ENCODE measurements around the gene SPSB1.

Gene SPSB1

GRCh38 chr1:9362488-9362887, 69.8 kb downstream of the SPSB1 start:
- H3K36me3 ChIP-seq (replicated peaks), result no peaks in the 10 kb centered on the region
- DNase-seq (ENCODE audit: low spot score in 2 of 2), result no peak

DNA sequence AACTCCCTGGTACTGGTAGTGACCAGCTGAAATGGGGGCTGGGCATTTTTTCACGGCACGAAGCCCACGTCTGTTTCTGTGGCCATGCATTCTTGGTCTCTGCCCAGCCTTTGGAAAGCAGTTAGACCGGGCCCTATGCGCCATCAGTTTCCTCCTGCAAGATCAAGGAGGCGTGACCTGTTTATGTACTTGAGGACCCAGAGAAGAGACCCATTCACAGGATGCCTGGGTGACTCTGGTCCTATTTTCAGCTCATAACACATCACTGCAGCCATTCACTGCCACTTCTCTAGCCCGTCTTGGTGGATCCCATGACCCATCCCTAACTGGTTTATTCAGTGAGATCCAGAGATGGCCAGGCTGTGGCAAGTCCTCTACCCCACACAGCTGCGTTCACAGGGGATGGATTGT, 70.4 kb downstream of the SPSB1 start:
- in situ Hi-C loops (cut with MboI; ENCODE audit: low sequenced_read_pairs), result no loop called here
- no peaks in the 10 kb centered on the region for H3K36me3 ChIP-seq (replicated peaks)
- H3K27me3 ChIP-seq (ENCODE audit: low read depth), result no peaks in the 10 kb centered on the region
- H3K4me1 ChIP-seq, result no peaks in the 10 kb centered on the region
- H3K9me3 ChIP-seq, result no peaks in the 10 kb centered on the region
- no peak for DNase-seq (ENCODE audit: low spot score in 2 of 2)
- no peak overlapping the region for H3K4me3 ChIP-seq

More at GRCh38 chr1:9362488-9362887, 69.8 kb downstream of the SPSB1 start:
- H3K4me1 ChIP-seq, result no peaks in the 10 kb centered on the region
- H3K9me3 ChIP-seq, result no peaks in the 10 kb centered on the region
- no peaks in the 10 kb centered on the region for H3K27me3 ChIP-seq (ENCODE audit: low read depth)
- H3K4me3 ChIP-seq, result no peak overlapping the region
- in situ Hi-C loops (cut with MboI; ENCODE audit: low sequenced_read_pairs), result no loop called here

GRCh38 chr1:9366298-9366697, 73.6 kb downstream of the SPSB1 start:
- in situ Hi-C loops (cut with MboI; ENCODE audit: low sequenced_read_pairs), result no loop called here
- DNase-seq (ENCODE audit: low spot score in 2 of 2), result no peak

GRCh38 chr1:9366943-9367780, 74.5 kb downstream of the SPSB1 start:
- Histone ChIP-seq H3K4me3 (no peak overlapping the region), H3K27me3 (ENCODE audit: low read depth) (no peaks in the 10 kb centered on the region), H3K9me3 (no peaks in the 10 kb centered on the region), H3K4me1 (no peaks in the 10 kb centered on the region), H3K36me3 (replicated peaks) (no peaks in the 10 kb centered on the region)
- no peak for DNase-seq (ENCODE audit: low spot score in 2 of 2)
- in situ Hi-C loops (cut with MboI; ENCODE audit: low sequenced_read_pairs), result no loop called here

More at GRCh38 chr1:9366298-9366697, 73.6 kb downstream of the SPSB1 start:
- Histone ChIP-seq H3K4me1 (no peaks in the 10 kb centered on the region), H3K9me3 (no peaks in the 10 kb centered on the region), H3K36me3 (replicated peaks) (no peaks in the 10 kb centered on the region), H3K4me3 (no peak overlapping the region), H3K27me3 (ENCODE audit: low read depth) (no peaks in the 10 kb centered on the region)

DNA sequence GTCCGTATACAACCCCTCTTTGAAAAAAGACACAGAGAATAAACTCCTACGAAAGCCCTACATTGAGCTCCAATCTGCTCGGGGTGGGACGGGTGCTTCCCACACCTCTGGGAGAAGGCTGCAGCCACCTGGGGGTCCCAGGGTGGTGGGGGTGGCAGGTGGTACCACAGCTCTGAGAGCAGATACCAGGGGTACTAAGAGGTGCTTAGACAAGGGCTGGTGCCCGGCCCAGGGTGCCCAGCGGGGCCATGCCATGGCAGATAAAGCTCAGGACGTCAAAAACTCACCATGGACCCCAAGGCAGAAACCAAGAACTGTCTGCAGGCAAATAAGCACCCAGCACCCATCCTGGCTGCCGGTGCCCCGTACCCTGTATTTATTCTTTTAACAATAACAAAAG, 75.1 kb downstream of the SPSB1 start:
- Histone ChIP-seq H3K9me3 (no peaks in the 10 kb centered on the region), H3K4me3 (no peak overlapping the region), H3K27me3 (ENCODE audit: low read depth) (no peaks in the 10 kb centered on the region), H3K4me1 (no peaks in the 10 kb centered on the region), H3K36me3 (replicated peaks) (no peaks in the 10 kb centered on the region)
- no peak for DNase-seq (ENCODE audit: low spot score in 2 of 2)
- in situ Hi-C loops (cut with MboI; ENCODE audit: low sequenced_read_pairs), result no loop called here

DNA sequence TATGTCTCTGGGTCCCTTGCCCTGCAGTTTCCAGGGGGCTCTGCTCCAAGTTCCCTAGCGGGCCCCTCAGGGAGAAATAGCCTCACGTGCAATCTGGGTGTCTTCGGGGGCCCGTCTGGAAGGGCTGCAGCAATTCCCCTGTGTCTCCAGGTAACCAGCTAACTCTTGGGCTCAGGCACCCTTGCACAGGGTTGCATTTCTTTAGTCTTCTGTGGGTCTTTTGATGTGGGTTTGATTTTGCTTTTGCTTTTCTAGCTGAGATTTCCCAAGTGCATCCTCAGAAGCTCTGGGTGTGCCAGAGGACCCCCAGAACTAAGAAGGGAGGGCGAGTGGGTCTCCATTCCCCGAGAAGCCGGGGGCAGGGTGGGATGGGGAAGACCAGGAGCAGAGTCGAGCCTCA, 75.7 kb downstream of the SPSB1 start:
- Histone ChIP-seq H3K9me3 (no peaks in the 10 kb centered on the region), H3K36me3 (replicated peaks) (no peaks in the 10 kb centered on the region), H3K27me3 (ENCODE audit: low read depth) (no peaks in the 10 kb centered on the region), H3K4me3 (no peak overlapping the region), H3K4me1 (no peaks in the 10 kb centered on the region)
- DNase-seq (ENCODE audit: low spot score in 2 of 2), result no peak
- in situ Hi-C loops (cut with MboI; ENCODE audit: low sequenced_read_pairs), result no loop called here

GRCh38 chr1:9369964-9370788, 77.5 kb downstream of the SPSB1 start:
- peaks cover 6% of the 10 kb centered on the region; the same call in 1 of the 2 replicates for H3K4me1 ChIP-seq
- DNase-seq (ENCODE audit: low spot score in 2 of 2), result no peak
- in situ Hi-C loops (cut with MboI; ENCODE audit: low sequenced_read_pairs), result no loop called here
- H3K9me3 ChIP-seq, result no peaks in the 10 kb centered on the region
- H3K27me3 ChIP-seq (ENCODE audit: low read depth), result no peaks in the 10 kb centered on the region
- no peak overlapping the region for H3K4me3 ChIP-seq
- H3K36me3 ChIP-seq (replicated peaks), result no peaks in the 10 kb centered on the region

- H3K4me1 ChIP-seq, result peaks cover 6% of the 10 kb centered on the region; the same call in 1 of the 2 replicates
- no peak for DNase-seq (ENCODE audit: low spot score in 2 of 2)
- no peaks in the 10 kb centered on the region for H3K27me3 ChIP-seq (ENCODE audit: low read depth)
- no peaks in the 10 kb centered on the region for H3K9me3 ChIP-seq
- H3K4me3 ChIP-seq, result no peak overlapping the region
- in situ Hi-C loops (cut with MboI; ENCODE audit: low sequenced_read_pairs), result no loop called here
- H3K36me3 ChIP-seq (replicated peaks), result no peaks in the 10 kb centered on the region
Observed at GRCh38 chr1:9371391-9371935, 78.8 kb downstream of the SPSB1 start.

DNA sequence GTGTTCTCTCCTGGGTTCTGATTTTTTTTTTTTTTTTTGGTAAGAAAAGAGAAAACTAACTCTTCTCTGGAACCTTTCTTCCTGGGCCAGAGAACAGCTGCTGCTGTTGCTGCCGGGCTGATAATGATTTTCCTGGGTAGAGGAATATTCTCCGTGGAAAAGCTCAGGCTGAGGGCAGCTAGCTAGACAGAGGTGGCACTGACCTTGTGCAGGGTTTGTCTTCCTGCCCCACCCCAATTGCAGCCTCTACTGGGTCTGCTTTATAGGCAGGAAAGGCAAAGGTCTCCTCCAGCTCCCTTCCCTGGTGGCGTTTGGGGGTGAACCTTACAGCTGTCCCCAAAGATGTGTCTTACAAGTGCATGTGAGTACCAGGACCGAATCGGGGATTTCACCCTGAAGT, 79.3 kb downstream of the SPSB1 start:
- peaks cover 6% of the 10 kb centered on the region; the same call in 1 of the 2 replicates for H3K4me1 ChIP-seq
- H3K9me3 ChIP-seq, result no peaks in the 10 kb centered on the region
- no peaks in the 10 kb centered on the region for H3K36me3 ChIP-seq (replicated peaks)
- no peak for DNase-seq (ENCODE audit: low spot score in 2 of 2)
- H3K4me3 ChIP-seq, result no peak overlapping the region
- in situ Hi-C loops (cut with MboI; ENCODE audit: low sequenced_read_pairs), result no loop called here
- no peaks in the 10 kb centered on the region for H3K27me3 ChIP-seq (ENCODE audit: low read depth)

- H3K4me1 ChIP-seq, result peaks cover 6% of the 10 kb centered on the region; the same call in 1 of the 2 replicates
- no peaks in the 10 kb centered on the region for H3K27me3 ChIP-seq (ENCODE audit: low read depth)
- no peak for DNase-seq (ENCODE audit: low spot score in 2 of 2)
- H3K4me3 ChIP-seq, result no peak overlapping the region
- H3K36me3 ChIP-seq (replicated peaks), result no peaks in the 10 kb centered on the region
- in situ Hi-C loops (cut with MboI; ENCODE audit: low sequenced_read_pairs), result no loop called here
- no peaks in the 10 kb centered on the region for H3K9me3 ChIP-seq
Observed at GRCh38 chr1:9373619-9374018, 80.9 kb downstream of the SPSB1 start.

DNA sequence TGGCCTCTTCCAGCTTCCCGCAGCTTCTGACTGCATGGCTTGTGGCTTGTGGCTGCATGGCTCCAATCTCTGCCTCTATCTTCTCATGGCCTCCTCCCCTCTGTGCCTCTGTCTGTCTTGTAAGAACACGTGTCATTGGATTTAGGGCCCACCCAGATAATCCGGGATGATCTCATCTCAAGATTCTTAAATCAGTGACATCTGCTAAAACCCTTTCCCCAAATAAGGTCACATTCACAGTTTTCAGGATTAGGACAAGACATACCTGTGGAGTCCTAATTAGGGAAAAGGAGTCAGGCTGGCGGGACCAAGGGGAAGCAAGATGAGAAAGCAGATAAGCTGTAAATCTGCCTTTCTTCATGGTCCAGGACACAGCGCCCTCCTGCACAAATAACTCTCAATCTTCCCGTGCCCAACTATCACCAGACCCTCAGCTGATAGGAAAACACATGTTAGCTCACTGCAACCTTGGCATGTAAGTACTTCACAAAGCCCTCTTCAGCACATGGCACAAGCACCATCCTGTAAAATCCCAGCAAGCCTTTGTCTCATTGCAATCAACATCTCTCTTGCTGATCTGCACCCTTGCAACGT, 82.2 kb downstream of the SPSB1 start:
- DNase-seq (ENCODE audit: low spot score in 2 of 2), result no peak
- no peak overlapping the region for H3K4me3 ChIP-seq
- H3K36me3 ChIP-seq (replicated peaks), result no peaks in the 10 kb centered on the region
- H3K9me3 ChIP-seq, result no peaks in the 10 kb centered on the region
- in situ Hi-C loops (cut with MboI; ENCODE audit: low sequenced_read_pairs), result no loop called here
- no peaks in the 10 kb centered on the region for H3K27me3 ChIP-seq (ENCODE audit: low read depth)
- H3K4me1 ChIP-seq, result peaks cover 6% of the 10 kb centered on the region; the same call in 1 of the 2 replicates

- H3K27me3 ChIP-seq (ENCODE audit: low read depth), result no peaks in the 10 kb centered on the region
- in situ Hi-C loops (cut with MboI; ENCODE audit: low sequenced_read_pairs), result no loop called here
- H3K4me3 ChIP-seq, result no peak overlapping the region
- H3K4me1 ChIP-seq, result peaks cover 6% of the 10 kb centered on the region; the same call in 1 of the 2 replicates
- no peaks in the 10 kb centered on the region for H3K9me3 ChIP-seq
- no peaks in the 10 kb centered on the region for H3K36me3 ChIP-seq (replicated peaks)
- no peak for DNase-seq (ENCODE audit: low spot score in 2 of 2)
Observed at GRCh38 chr1:9375912-9376311, 83.2 kb downstream of the SPSB1 start.

- Histone ChIP-seq H3K9me3 (no peaks in the 10 kb centered on the region), H3K4me3 (no peak overlapping the region), H3K36me3 (replicated peaks) (no peaks in the 10 kb centered on the region), H3K27me3 (ENCODE audit: low read depth) (no peaks in the 10 kb centered on the region), H3K4me1 (peaks cover 6% of the 10 kb centered on the region; the same call in 1 of the 2 replicates)
- in situ Hi-C loops (cut with MboI; ENCODE audit: low sequenced_read_pairs), result no loop called here
- DNase-seq (ENCODE audit: low spot score in 2 of 2), result no peak
Observed at GRCh38 chr1:9376430-9376829, 83.7 kb downstream of the SPSB1 start.
